RPMI8226 (cell line): ENCODE measurements around the gene ASMT.
"Not testable (repeated sequence)": the region's sequence is repeated elsewhere in the genome, so short reads cannot be mapped to it uniquely, and the experiment has no call there.

ENCODE experiments used
- DNase-seq: peaks from one replicate; pipeline ENCODE4 v3.0.0-alpha.2; 2015

The ASMT gene

DNA sequence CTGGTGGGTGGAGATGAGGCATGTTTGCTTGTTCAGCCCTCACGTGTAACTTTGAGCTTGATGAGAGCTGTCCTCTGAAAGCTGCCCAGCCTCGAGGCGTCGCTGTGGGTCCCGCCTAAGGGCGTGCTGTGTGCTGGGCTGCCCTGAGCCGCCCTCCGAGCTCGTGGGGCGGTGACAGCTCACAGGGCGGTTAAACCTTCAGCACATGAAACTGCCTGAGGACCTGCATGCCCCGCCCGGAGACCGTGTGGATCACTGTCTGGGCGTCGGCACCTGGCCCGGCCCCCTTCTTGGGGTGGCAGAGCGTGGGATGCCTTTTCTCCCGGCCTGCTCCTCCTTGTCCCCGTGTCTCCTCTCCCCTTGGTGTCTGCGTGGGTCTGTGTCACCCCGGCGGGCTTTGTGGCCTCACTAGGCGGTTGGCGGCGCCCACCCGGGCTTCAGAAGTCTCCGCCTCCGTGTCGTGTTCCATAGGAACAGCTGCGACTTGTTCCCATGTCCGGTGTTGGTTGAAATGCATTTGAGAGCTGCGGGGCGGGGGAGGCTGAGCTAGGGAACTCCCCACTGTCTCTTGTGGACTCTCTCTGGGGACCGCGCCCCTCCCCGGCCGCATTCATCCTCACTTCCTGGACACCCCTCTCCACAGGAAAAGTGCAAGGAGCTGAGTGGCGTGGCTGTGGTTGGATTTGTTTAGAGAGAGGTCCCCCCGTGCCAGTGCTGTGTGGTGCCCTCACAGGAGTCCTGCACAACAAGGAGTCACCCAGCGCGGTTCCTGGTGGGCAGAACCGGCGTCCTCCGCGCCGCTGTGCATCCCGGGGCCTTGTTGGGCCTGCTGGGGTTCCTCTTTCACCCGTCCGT is 16.6 kb upstream of the ASMT start:
- DNase-seq = no peak

DNA sequence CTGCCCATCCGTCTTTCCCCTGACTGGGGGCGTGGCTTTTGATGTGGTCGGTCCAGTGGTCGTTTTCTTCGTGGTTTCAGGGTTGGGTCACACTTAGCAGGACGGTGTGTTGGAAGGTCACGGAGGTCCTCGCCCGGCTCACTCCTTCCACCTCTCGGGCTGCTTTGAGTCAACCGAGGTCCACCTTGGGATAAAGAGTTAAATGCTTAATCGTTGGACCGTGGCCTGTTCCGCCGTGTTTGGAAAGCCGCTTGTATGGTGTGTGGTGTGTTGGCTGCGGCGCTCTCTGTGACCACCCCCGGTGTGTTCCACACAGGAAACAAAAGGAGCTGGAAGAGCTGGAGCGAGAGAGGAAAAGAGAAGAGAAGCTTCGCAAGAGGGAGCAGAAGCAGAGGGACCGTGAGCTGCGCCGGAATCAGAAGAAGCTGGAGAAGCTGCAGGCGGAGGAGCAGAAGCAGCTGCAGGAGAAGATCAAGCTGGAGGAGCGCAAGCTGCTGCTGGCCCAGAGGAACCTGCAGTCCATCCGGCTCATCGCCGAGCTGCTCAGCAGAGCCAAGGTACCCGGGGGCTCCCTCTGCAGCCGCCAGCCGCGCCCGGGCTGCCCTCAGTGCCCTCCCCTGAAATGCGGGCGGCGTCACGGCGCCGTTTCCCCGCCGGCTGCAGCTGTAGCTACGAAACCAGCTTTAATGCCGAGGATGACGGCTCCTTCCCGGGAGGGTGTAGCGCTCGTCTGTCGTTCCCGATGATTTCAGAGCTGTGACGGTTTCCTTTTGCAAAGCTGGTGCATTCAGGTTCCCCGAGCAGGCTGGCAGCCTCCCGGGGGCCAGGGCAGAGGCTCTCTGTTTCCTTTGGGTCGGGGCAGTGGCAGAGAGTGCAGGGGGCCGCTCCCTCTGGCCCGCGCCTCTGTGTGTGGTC is 15.7 kb upstream of the ASMT start:
- DNase-seq = no peak

DNA sequence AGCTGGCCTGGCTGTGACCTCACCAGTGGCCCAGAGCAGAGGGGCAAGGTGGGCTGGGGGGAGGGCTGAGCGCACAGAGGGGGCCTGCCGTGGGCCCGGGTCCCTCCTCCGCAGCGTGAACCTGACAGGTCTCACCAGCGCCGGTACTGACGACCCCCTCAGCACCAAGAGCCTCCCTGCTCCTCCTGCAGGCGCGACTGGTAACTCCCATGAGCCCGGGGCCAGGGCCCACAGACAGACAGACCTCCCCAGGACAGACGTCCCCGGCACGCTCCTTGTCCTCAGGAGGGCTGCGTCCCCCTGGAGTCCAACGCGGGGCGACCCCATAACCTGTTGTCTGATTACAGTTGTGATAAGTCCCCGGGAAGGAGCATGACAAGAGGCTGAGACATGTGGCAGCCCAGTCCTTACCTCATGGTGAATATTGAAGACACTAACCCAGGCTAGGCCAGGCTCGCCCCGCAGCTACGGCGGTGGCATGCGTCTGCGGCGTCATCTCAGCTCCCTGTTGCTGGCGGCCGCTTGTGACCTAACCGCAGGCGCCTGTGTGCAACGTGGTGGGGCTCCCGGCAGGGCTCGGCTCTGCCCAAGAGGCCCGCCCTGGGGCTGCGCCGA is 15.0 kb upstream of the ASMT start:
- DNase-seq = no peak

- DNase-seq = no peak
Observed at GRCh38 chrX:1600406-1601050, 14.3 kb upstream of the ASMT start.

DNA sequence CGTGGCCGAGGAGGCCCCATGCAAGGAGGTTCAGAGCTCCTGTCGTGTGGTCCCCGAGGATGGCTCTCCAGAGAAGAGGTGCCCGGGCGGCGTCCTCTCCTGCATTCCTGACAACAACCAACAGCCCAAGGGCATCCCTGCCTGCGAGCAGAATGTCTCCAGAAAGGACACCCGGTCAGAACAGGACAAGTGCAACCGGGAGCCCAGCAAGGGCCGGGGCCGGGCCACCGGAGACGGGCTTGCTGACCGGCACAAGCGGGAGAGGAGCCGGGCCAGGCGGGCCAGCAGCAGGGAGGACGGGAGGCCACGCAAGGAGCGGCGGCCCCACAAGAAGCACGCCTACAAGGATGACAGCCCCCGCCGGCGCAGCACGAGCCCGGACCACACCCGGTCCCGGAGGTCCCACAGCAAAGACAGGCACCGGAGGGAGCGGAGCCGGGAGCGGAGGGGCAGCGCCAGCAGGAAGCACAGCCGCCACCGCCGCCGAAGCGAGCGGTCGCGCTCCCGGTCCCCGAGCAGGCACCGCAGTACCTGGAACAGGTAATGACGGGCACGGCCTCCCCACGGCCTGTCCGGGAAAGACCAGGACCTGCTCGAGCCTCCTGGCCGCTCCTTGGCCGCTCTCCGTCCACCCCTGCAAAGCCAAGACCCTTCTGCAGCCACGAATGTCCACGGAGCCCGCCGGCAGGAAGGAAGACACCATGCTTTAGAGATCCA is 13.7 kb upstream of the ASMT start:
- DNase-seq = no peak

GRCh38 chrX:1601768-1602085 is 13.1 kb upstream of the ASMT start:
- DNase-seq = no peak

DNA sequence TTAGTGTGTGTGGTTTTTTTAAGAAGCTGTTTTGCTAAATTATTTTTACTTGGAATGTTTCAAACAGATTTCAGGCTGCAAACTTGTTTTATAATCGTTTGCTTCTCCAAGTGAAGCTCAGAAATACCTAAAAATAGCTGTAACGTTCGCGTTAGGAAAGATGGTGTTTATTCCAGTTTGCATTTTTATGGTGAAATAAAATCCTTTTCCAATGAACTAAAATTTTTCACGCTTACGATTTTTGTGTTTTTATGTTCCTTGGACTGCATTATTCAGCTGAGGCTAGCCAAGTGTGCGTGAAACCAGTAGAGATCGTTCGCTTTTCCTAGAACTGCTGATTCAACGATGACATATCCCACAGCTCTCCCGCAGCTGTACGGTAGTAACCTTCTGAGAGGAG is 12.6 kb upstream of the ASMT start:
- no peak for DNase-seq

DNA sequence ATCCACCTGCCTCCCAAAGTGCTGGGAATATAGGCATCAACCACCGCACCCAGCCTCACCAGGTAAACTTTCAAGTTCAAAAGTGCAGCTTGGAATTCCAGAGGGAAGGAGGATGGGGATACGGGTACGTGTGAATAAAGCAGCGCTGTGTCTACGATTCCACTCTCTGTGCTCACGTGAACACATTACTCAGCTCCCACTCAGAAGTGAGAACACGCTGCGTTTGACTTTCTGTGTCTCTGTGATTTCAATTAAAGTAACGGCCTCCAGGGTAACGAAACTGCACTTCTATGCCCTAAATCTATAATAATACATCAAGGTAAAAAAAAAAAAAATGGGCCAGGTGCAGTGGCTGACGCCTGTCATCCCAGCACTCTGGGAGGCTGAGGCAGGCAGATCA is 8.4 kb upstream of the ASMT start:
- no peak for DNase-seq

DNA sequence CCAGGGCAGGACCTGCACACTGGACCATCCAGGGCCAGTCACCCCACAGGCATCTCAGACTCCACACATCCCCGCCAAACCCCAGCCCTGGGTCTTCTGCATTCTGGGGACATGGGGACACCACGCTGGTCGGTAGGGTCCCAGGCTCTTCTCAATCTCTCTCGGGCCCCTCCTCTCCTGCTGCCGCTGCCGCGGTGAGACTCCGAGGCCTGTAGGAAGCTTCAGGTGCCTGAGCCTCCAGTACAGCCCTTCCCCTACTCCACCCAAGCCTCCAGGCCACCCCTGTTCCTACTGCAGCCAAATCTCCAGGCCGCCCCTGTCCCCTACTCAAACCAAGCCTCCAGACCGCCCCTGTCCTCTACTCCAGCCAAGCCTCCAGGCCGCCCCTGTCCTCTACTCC is 5.5 kb upstream of the ASMT start:
- no peak for DNase-seq

- DNase-seq = no peak
Observed at GRCh38 chrX:1609762-1610161, 5.1 kb upstream of the ASMT start.

- DNase-seq = no peak
Observed at GRCh38 chrX:1610166-1610565, 4.7 kb upstream of the ASMT start.

DNA sequence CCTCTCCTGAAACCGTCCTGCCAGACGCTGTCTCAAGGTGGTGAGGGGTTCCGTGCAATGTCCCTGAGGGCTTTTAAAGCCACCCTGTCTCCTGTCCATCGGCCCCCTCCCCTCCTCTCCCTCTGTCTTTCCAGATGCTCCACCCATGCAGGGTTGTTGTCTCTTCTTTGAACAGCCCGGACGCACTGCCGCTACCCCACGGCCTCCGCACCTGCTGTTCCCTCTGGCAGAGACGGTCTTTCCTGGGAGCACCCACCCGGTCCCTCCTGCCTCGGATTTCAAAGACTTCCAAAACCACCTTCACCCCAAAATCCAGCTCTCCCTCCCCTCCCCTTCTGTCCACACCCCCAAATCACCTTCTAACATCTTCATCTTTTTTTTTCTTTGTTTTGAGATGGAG is 4.1 kb upstream of the ASMT start:
- DNase-seq = no peak

- no peak for DNase-seq
Observed at GRCh38 chrX:1612641-1613286, 2.1 kb upstream of the ASMT start.

DNA sequence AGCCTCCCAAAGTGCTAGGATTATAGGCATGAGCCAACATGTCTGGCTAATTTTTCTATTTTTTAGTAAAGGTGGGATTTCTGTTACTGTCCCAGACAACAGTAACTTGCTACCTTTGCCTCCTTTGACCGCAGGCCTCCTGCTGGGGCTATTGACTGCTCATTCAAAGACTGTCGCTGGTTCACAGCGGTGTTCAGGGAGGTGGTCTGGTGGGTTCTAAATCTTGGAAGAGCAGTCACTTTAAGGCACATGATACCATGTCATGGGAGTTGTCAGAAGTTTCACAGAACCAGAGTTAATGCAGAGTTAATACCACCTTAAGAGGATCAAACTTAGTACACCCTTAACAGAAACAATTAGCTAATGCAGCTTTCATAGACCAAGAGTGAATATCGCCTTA is 3.8 kb downstream of the ASMT start:
- no peak for DNase-seq

GRCh38 chrX:1623691-1624090 is 8.8 kb downstream of the ASMT start:
- peak; percentile 44 for DNase-seq

- peak; percentile 31 for DNase-seq
Observed at GRCh38 chrX:1624158-1624860, 9.4 kb downstream of the ASMT start.

- not testable (repeated sequence) for DNase-seq
Observed at GRCh38 chrX:1624861-1625215, 10.0 kb downstream of the ASMT start.

DNA sequence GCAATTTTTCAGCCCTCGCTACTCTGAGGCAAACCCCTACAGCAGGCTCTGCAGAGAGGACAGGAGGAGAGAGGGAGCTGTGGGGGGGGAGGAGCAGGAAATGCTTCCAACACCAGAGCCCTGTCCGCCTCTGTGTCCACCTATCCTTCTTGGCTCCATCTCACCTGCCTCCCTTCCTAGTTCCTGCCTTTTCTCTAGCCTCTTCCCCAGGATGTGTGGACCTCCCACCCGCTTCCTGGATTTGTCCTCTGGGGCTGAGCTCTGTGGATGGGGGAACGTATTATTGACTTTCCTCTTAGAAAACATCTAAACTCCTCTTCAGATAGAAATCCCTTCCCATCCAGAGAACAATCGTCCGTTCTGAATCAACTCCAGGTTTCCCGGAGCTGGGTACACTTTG is 14.4 kb downstream of the ASMT start:
- DNase-seq = no peak

DNA sequence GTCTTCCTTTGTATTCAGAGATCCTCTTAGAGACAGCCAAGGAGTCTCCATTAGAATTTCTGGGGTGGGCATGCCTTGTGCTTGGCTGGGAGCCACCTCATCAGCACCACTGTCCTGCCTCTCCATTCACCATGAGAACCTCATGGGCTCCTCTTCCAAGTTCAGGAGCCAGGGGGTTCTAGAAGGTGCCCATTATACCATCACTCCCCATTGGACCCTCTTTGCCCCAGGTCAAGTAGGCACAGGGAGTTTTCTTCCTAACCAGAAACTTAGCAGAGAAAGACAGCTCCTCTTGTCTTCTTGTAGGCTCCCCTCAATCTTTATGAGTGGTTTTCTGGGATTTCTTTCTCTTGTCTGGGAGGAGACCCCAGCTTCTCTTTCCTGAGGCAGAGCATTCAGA is 31.1 kb downstream of the ASMT start:
- DNase-seq = no peak

GRCh38 chrX:1649621-1650020 is 34.8 kb downstream of the ASMT start:
- DNase-seq = no peak

DNA sequence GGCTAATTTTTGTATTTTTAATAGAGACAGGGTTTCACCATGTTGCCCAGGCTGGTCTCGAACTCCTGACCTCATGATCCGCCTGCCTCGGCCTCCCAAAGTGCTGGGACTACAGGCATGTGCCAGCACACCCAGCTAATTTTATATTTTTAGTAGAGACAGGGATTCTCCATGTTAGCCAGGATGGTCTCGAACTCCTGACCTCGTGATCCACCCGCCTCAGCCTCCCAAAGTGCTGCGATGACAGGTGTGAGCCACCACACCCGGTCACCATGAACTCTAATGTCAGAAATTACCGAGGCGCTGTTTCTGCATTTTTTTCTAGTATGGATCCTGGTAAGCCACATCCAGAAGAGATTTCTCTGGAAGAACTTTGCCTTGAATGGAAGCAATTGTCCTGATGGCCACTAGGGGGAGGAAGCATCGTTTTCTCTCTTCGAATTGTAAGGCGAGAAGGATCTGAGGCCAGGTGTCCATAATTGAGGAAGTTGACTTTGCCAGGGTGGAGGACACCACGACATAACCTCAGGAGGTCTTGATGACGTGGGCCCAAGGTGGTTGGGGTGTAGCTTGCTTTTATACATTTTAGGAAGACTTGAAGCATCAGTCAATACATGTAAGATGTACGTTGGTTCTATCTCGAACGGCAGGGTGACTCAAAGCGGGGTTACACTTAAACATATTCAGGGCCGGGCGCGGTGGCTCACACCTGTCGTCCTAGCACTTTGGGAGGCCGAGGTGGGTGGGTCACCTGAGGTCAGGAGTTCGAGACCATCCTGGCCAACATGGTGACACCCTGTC is 37.4 kb downstream of the ASMT start:
- peak; percentile 78 for DNase-seq
